HG03175 (cell line): ENCODE results near the gene MAD1L1.

ENCODE experiments used
- ATAC-seq: cut with Tn5 transposase; IDR thresholded peaks from one replicate; pipeline ENCODE4 v1.9.1; 2021; ENCODE audit warnings: mild to moderate bottlenecking, moderate library complexity; ENCODE audit not compliant: unreplicated experiment

The MAD1L1 gene

DNA sequence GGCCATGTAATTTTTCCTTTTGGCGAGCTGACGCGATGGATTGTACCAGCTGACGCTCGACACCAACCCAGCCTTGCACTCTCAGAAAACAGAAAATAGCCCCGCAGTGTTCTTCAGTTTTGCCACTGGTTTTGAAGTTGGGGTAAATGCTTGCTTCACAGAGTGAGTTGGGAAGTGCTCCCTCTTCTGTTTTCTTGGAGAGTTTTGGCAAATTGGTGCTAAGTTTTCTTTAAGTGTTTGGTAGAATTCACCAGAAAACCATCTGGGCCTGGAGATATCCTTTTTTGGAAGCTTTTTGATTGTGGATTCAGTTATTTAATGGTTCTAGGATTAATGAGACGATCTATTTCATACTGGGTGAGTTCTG, 309.9 kb downstream of the MAD1L1 start:
- ATAC-seq: no peak

DNA sequence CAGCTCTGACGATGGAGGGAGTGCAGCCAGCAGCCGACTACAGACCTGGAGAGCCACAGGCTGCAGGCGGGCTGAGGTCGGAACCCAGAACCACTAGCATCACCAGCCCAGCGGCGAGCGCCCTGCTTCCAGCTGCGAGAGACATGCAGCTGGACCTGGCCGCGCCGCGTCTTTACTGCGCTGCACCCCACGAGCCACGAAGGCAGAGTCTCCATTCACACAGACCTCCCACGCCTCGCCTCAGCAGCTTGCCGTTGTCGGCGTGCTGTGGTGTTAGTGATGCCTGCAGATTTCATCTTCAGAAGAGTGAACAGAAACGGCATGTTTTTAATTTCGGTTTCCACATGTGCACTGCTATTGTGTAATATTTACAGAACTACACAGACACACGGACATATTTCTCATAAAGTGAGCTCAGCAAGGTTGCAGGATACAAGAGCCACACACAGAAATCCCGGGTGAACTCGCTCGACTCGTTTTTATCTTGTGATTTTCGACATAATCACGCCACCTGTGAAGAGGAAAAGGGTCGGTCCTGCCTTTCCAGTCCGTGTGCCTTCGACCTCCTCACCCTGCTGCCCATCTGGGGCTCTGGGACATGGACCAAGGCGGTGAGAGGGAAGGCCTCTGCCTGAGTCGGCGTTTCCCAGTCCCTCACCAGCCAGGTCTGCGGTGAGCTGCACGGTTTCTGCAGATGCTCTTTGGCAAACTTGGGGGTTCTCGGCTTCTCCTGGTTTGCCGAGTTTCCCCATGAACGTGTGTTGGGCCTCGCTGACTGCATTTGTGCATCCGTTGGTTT, 310.5 kb downstream of the MAD1L1 start:
- ATAC-seq: no peak

DNA sequence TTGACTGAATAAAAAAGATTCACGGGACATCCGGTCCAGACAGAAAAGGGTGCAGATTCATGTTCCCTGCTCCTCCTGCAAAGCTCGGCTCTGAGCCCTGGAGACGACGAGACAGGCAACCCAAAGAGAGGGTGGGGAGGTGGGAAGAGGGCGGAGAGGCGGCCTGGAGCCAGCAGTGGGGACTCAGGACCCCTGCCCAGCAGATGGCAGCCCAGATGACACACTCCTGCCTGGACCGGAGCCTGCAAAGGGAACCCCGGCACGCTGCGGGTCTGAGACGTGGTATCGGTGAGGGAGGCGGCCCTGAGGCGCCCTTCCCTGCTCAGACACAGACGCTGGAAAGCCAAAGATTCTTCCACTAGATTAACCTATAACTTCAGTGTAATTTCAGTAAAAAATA, 311.9 kb downstream of the MAD1L1 start:
- no peak for ATAC-seq

DNA sequence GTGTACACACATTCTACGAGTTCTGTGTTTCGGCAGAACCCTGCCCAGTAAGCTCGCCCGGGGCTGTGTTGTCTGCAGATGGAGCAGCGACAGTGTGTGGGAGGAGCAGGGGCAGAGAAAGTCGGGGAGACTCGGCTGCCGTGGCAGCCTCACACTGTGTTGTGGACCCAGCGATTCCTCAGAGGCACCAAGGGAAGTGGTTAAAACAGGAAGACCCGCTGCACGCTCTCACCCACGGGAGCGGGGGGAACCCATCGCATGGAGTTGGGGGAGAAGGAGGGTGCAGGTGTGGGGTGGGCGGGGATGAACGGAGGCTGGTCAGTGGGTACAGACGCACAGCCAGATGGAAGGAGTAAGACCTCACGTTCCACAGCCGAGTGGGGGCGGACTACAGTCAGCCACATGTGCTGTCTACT, 312.5 kb downstream of the MAD1L1 start:
- no peak for ATAC-seq

DNA sequence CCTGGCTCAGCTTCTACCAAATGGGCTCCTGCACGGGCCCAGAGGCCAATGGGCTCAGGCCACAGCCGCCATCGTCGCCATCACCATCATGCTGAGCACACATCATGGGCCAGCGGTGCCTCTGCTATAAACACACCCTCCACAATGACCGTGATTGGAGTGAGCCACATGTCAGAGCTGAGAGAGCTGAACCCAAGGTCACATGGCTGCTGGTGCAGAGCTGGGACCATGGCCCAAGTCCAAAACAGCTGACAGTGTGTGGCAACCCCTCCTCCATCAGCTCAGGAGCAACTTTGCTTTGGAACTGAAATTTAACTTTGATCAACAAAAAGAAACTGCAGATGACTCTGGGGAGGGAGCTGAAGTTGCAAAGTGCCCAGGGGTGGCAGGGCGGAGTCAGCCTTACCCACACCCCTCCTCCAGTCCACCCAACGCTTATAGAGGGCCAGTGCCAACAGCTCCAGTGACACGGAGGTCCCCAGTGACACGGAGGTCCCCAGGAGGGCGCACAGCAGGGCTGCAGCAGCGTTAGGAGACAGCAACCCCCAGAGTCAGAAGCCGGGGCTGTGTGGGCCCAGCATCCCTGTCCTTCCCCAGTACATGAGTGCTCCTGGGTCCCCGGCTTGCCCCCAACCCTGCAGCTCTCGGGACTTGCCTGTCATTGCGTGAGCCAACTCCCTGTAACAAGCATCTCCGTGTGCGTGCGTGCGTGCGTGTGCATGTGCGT, 313.0 kb downstream of the MAD1L1 start:
- no peak for ATAC-seq

DNA sequence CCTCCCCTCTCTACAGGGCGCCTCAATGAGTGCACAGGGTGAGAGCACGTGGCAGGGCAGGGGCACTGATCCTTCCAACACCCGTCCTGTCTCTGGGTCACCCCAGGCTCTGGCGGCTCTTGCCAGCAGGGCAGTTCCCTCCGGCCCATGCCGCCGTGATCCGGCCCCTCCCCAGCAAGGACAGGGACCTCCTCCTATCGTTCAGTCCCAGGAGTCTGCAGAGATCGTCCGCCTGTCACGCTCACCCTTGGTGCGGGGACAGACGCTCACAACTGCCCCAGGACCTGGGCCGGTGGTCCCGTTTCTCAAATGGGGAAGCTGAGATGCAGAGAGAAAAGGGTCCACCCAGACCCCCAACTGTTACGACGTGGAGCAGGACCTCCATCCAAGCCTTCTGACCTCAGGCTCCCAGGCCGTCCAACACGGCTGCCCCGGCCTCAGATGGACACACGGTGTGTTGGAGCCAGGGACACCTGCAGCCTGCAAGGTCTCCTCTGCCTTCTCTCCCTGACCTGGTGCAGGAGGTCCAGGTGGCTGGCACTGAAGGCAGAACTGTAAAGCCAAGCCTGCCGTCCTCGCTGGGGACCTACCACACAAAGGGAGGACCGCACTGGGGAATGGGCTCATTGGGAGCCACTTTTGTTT, 313.7 kb downstream of the MAD1L1 start:
- no peak for ATAC-seq

DNA sequence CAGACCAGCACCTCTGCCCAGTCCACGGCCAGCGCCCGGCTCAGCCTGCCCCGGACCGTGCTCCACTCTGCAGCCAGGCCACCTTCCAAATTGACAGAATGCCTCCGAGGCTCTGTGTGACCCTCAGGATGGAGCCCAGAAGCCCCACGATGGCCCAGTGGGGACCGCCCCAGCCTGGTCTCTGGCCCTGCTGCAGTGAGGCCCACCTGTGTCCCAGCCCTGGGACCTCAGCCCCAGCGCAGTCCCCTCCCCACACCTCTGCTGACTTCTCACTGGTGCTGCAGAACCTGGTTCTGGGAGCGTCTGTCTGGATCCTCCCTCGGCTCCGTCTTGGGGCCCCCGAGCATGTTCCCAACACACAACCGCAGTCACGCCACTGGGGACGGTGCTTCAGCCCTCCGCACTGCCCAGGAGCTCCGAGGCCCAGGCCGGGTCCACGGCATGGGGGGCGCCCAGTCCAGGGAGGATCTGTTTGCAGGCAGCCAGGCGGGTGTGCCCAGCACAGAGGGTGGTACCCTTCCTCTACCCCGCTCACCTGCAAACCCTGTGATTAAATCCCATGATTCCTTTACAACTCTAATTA, 314.6 kb downstream of the MAD1L1 start:
- no peak for ATAC-seq

DNA sequence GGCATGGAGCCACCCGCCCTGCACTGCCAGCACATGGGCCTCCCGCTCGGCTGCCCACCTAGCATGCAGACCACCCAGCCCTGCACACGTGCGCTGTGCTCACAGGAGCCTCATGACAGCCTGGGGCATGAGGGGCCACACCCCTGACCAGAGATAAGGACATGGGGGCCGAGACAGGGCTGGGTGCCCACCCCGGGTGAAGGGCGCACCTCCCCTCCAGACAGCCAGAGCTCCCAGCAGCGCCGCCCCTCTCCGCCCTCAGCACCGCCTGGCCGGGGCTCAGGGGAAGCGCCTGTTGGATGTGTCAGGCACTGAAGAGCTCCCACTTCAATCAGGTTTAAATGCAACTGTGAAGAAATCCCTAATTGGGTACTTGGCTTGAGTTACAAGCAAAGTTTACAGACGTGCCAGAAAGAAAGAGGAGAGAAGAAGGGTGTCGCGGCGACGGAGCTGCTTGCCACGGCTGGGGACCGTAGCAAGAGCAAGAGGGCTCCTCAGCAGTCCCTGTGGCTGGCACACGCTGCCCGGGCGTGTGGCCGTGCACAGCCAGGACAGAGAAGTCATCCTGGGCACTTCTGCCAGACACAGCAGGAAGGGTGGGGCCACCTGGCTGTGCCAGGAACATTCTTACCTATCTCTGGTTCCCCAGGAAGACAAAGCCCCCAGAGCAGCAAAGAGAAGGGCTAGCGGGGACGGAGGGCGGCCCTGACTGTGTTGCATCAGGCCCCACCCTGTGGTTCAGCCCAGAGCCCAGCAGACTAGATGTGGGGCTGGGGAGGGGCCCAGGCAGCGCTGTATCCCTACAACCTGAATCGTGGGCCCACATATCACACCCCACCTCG, 315.3 kb downstream of the MAD1L1 start:
- ATAC-seq: no peak

DNA sequence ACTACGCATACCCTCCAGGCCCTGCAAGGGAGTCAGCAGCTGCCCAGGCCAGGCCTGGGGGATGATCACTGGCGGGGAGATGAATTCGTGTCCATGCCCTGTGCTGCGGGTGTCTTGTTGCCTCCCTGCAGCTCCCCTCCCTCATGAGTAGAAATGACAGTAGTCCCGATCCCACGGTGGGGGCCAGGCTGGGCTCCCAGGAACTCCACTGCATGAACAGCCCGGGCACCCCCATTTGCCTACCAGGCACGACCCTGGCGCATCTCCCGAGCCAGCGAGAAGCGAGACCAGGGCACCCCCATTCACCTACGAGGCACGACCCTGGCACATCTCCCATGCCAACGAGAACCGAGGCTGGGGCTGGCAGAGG, 316.2 kb downstream of the MAD1L1 start:
- no peak for ATAC-seq

DNA sequence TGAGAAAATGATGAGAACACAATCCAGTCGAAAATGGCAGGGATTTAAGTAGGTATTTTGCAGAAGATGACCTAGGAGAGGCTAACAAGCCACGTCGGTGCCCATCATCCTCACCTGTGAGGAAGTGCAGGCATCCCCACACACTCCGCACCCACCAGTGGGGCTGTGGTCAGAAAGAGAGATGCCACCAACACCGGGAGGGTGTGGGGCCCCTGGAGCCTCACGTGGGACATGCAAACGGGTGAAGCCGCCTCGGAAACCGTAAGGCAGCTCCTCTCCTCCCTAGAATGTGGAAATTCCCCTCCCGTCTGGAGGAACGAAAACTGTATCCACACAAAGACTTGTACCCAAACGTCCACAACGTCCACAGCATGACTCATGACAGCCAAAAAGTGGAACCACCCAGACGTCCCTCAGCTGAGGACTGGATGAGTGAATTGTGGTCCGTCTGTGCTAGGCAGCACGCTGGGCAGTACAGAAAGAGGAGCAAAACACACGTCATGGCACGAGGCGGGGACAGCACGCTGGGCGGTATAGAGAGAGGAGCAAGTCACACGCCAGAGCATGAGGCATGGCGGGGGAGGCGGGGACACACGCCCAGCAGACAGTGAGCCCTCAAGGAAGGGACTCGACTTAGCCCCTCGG, 316.7 kb downstream of the MAD1L1 start:
- no peak for ATAC-seq

DNA sequence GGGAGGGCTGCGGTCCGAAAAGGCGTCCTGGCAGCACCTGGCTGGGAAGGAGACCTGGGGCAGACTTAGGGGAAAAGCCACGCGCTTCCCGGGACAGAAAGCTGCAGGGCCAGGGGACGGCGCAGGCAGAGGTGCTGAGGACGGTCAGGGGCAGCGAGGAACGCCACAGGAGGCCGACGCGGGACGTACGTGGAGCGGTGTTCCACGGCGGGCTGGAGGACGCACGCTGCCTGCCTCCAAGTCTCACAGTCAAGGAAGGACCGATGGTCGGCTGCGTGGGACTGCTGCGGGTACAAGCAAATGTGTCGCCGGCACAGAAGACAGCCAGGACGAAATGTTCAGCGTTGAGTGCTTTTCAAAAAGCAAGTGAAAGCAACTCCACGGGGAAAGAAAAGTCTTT, 317.4 kb downstream of the MAD1L1 start:
- ATAC-seq: no peak

DNA sequence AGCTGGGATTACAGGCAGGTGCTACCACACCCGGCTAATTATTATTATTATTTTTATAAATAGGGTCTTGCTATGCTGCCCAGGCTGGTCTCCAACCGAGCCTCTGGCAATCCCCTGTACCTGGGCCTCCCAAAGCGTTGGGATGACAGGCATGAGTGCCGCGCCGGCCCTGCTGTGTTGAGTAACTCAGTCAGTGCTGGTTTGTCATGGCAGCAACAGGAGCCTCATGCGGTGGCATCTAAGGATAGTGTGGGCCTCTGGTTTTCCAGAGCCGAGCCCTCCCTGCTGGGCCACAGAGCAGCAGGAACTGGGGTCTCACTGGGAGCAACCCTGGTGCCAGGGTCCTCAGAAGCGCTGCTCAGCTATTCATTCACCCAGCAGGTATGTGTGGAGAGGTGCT, 318.0 kb downstream of the MAD1L1 start:
- no peak for ATAC-seq

DNA sequence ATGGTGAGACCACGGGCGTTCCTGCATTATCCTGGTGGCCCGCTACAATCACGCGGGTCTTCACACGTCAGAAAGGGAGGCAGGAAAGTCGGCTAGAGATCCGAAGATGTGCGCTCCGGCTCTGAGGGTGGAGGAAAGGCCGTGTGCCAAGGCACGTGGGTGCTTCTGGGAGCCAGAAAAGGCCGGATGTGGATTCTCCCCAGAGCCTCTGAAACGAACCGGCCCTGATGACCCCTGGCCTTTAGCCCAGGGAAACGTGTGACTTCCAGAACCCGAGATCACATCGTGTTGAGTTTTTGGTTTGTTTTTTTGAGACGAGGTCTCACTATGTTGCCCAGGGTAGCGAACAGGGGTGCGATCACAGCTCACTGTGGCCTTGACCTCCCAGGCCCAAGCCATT, 318.4 kb downstream of the MAD1L1 start:
- ATAC-seq: no peak

DNA sequence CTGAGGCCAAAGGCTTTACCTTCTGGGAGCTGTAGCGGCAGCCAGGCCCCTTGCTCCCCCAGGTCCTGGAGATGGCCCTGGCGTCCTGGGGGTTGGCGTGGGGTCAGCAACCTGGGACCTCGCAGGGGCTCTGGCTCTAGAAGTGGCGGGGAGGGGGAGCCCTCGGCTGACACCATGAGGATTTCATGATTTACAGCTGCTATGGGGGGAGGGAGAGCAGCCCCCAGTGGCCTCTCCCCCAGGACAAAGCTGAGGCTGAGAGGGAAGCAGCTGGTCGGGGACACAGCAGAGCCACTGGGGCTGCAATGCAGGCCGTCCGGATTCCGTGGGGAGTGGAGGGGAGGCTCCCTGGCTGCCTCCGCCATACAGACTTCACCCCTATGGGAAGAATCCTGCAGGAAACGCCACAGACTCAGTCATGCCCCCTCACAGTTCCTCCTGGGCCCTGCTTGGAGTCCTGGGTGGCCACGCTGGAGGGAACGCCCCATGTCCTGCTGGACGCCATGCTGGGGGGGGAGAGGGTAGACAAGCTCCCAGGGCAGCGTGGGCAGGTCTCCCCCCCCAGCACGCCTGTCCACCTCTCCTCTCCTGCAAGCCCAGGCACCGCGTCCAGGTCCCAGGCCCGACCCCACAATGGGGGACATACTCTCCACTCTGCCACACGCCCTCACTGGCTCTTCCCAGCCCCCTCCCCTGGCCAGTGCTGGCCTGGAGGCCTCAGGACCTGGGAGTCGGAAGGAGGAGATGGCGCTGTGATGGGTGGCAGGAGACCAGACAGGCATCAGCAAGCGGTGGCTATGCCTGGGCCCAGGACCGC, 319.1 kb downstream of the MAD1L1 start:
- no peak for ATAC-seq

DNA sequence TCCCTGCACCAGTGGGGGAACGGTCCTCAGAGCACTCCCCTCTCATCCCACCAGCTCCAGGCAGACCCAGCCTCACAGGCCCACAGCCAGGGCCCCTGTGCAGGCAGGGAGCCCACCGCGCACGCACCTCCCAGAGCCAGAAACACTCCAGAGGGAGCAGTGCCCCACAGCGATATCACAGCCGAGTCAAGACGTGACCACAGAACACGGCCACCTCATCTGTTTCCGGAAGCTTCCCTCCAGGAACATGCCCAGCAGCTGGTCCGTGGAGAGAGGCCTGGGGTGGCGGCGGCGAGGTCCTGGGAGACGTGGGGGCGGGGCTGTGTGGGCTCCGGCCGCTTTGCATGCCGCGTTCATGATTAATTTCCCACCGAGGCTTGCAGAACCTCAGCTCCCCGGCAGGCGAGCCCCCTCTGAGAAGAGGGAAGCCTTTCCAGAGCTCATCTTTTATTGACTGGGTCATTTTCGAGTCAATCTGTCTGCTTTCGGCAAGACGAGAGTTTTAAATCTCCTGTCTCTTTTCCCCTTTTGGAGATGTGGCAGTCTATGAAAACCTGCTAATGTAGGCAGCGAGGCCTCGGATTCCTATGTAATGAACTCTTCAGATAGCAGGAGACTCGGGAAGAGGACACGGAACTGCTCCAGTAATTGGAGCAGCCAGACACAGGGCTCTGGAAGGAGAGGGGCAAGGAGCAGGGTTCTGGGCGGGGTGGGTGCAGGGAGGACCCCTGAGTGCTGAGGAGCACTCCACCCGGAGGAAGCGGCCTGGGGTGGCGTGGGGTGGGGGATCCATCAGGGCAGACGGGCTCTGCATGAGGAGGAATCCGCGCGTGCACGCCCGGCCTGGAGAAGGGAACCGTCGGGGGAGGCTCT, 319.9 kb downstream of the MAD1L1 start:
- ATAC-seq: no peak

DNA sequence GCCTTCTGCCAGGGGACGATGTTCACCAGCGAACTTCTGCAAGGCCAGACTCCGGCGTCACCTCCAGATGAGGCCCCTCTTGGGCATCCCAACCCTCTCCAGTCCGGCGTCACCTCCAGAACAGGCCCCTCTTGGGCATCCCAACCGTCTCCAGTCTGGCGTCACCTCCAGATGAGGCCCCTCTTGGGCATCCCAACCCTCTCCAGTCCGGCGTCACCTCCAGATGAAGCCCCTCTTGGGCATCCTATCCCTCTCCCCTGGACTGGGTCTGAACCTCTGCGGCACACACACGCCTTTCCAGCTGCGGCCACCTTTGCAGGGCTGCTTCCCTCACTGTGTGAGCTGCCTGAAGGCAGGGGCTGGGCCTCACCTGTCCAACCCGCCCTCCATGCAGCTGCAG, 321.2 kb downstream of the MAD1L1 start:
- no peak for ATAC-seq

DNA sequence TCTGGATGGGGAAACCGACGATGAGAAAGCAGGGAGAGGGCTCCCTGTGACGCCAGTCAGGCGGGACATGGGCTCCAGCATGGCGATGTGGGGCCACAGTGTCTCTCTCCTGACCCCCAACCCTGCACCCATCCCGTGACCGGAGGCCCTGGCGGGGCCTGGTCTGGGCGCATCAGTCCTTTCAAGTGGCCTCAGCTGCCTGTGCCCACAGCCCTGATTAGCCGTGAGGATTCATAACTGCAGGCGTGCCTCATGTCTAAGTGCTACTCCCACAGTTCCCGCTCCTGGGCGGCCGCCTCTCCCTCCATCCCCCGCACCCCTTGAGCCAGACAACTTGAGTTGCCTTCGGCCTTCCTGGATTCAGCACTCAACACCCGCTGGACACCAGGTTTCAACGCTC, 321.9 kb downstream of the MAD1L1 start:
- no peak for ATAC-seq

DNA sequence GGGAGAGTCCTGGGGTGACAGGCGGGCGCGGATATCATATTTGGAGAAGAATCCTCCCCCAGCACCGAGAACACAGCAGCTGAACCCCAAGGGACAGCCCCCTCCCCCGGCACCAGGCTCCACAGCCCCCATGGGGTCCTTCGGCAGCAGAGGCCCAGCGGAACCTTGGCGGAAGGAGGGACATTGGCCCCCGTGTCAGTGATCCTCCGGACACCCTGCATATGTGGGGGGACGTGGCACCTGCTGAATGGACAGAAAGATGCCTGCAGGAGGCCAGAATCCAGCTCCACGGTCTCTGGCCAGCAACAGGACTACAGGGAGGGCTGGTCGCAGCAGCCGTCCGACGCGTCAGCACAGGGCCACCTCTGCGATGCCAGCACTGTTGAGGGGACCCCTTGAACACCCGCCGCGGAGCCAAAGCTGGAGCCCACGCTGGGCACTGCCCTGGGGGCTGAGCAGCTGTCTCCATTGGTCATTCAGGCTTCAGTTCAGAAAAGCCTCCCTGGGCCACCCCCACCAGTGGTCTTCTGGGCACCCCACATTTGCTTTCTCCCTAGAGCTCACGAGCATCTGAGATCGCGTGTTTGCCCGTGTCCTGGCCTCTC, 322.6 kb downstream of the MAD1L1 start:
- ATAC-seq: no peak
